Naive thymus-derived CD4-positive, alpha-beta T cell (primary cell): ENCODE measurements around the gene TAGAP. TPM values are rescaled to one million over a fixed set of nuclear protein-coding genes. Genes with fewer than 3 reads are reported as not detected.

Source experiments
- ATAC-seq: fragments of 150-1000 bp; cut with Tn5 transposase; 2 replicates; pipeline ENCODE4 v1.10.0; 2021; ENCODE audit warnings: mild to moderate bottlenecking, moderate library complexity
- CTCF ChIA-PET: fragments of 350-600 bp; sonication (Branson Sonifier 250); formaldehyde crosslinking; loops from one replicate; lab custom pipeline; 2021; ENCODE audit warnings: antibody characterized with exemption; lab: Charles Lee
- POLR2A ChIA-PET: fragments of 350-600 bp; sonication (Branson Sonifier 250); formaldehyde crosslinking; loops from one replicate; lab custom pipeline; 2021; ENCODE audit warnings: antibody characterized with exemption, inconsistent platforms; lab: Charles Lee
- DNase-seq, 9 donors: peaks; one replicate each; pipeline versions ENCODE4 v3.0.0 to v3.0.0-alpha.2; 2020 to 2022; ENCODE audit warnings: mixed read lengths in 1 of 9
- H3K27ac ChIP-seq: one replicate; pipeline ENCODE4 v1.7.0; 2013; ENCODE audit warnings: mild to moderate bottlenecking, low read depth, low read length, moderate library complexity
- H3K27me3 ChIP-seq, 2 donors: one replicate each; pipeline ENCODE4 v1.7.0; 2013; ENCODE audit warnings: low read length in 2 of 2, mild to moderate bottlenecking in 2 of 2, moderate library complexity in 2 of 2; ENCODE audit not compliant: control insufficient read depth in 2 of 2, insufficient read depth in 2 of 2
- H3K36me3 ChIP-seq, 3 experiments: 1 replicate in 2 of 3; 2 replicates in 1 of 3; pipeline ENCODE4 v1.7.0; 2013; ENCODE audit warnings: low read length in 3 of 3, mild to moderate bottlenecking in 3 of 3, moderate library complexity in 1 of 3; ENCODE audit not compliant: insufficient read depth in 3 of 3, control insufficient read depth in 2 of 3
- H3K4me1 ChIP-seq, 2 donors: one replicate each; pipeline ENCODE4 v1.7.0; 2013; ENCODE audit warnings: low read length in 2 of 2, mild to moderate bottlenecking in 2 of 2, moderate library complexity in 1 of 2; ENCODE audit not compliant: control insufficient read depth in 2 of 2, insufficient read depth in 2 of 2
- H3K4me3 ChIP-seq: 2 replicates; pipeline ENCODE4 v1.7.0; 2013; ENCODE audit warnings: mild to moderate bottlenecking, low read length
- H3K9me3 ChIP-seq, 3 experiments: 1 replicate in 2 of 3; 2 replicates in 1 of 3; pipeline ENCODE4 v1.7.0; 2013; ENCODE audit warnings: low read length in 3 of 3; ENCODE audit not compliant: control insufficient read depth in 2 of 3
- H3K27ac Mint-ChIP-seq, 9 donors: one replicate each; pipeline ENCODE4 v1.8.0; 2020 to 2022; ENCODE audit warnings: mixed read lengths in 9 of 9, mild to moderate bottlenecking in 8 of 9, moderate library complexity in 5 of 9, inconsistent platforms in 2 of 9
- H3K27me3 Mint-ChIP-seq, 5 donors: one replicate each; pipeline ENCODE4 v1.8.0; 2021 to 2022; ENCODE audit warnings: mixed read lengths in 5 of 5, mild to moderate bottlenecking in 1 of 5
- H3K36me3 Mint-ChIP-seq, 5 donors: one replicate each; pipeline ENCODE4 v1.8.0; 2020 to 2022; ENCODE audit warnings: mixed read lengths in 5 of 5, mild to moderate bottlenecking in 3 of 5, inconsistent platforms in 1 of 5
- H3K4me1 Mint-ChIP-seq, 7 donors: one replicate each; pipeline ENCODE4 v1.8.0; 2020 to 2022; ENCODE audit warnings: mixed read lengths in 7 of 7, mild to moderate bottlenecking in 3 of 7, inconsistent platforms in 1 of 7
- H3K4me3 Mint-ChIP-seq, 10 donors: one replicate each; pipeline ENCODE4 v1.8.0; 2020 to 2022; ENCODE audit warnings: mild to moderate bottlenecking in 10 of 10, mixed read lengths in 10 of 10, moderate library complexity in 6 of 10, inconsistent platforms in 2 of 10
- H3K9me3 Mint-ChIP-seq, 11 donors: one replicate each; pipeline ENCODE4 v1.8.0; 2020 to 2022; ENCODE audit warnings: mixed read lengths in 11 of 11, mild to moderate bottlenecking in 4 of 11, inconsistent platforms in 1 of 11, moderate library complexity in 1 of 11
- intact Hi-C, 2 donors: fragments of 100-400 bp; cut with micrococcal nuclease; formaldehyde crosslinking; loops; one replicate each; pipeline ENCODE4 v1.15.1; 2023
- polyA plus RNA-seq, 2 donors: library from polyadenylated mRNA; unstranded; fragments of 300-500 nt; fragmentation: Illumina TruSeq; gene quantifications; one replicate each; pipeline ENCODE4 v1.2.3, GENCODE V29; 2021
- total RNA-seq, 6 experiments: library from RNA in 5 of 6; stranded (reverse) in 5 of 6; gene quantifications; 1 replicate in 5 of 6; 2 replicates in 1 of 6; pipeline ENCODE4 v1.2.3 and lab custom pipeline; 2021 to 2026

Gene TAGAP
- total and polyA plus RNA-seq, 7 experiments from 2014 or later, result 53.5 to 222 (median 151) TPM

GRCh38 chr6:159066483-159066882 is 21.7 kb upstream of the TAGAP start:
- no peak overlapping the region for H3K27ac ChIP-seq
- peaks cover 44 to 45% of the 10 kb centered on the region in 2 donors for H3K4me1 ChIP-seq
- Mint-ChIP-seq H3K27ac (peak overlapping the region in 7 of 9 donors; percentile 26 to 99 (median 59)), H3K4me1 (peaks cover 53 to 71% (median 56%) of the 10 kb centered on the region in 7 donors), H3K9me3 (peaks cover 0 to 3% (median 0%) of the 10 kb centered on the region in 11 donors), H3K27me3 (peaks cover 0 to 1% (median 0%) of the 10 kb centered on the region in 5 donors), H3K4me3 (peak overlapping the region in 2 of 10 donors; percentile 36 to 55), H3K36me3 (peaks cover 0 to 17% (median 0%) of the 10 kb centered on the region in 5 donors)
- no peaks in the 10 kb centered on the region for H3K36me3 ChIP-seq
- DNase-seq, result no peak
- no peaks in the 10 kb centered on the region for H3K9me3 ChIP-seq
- H3K27me3 ChIP-seq, result no peaks in the 10 kb centered on the region
- ATAC-seq, result no peak
- intact Hi-C loops, result no loop called here
- CTCF ChIA-PET, result no interaction called here
- POLR2A ChIA-PET, result interaction anchor here (2.3 to 9.2 kb wide), 4 partner anchors 7 to 29 kb away, joined by 11 to 148 read pairs (median 52); partner anchors contain the start of gene TAGAP
- H3K4me3 ChIP-seq, result no peak overlapping the region

- H3K9me3 ChIP-seq, result no peaks in the 10 kb centered on the region
- H3K27ac ChIP-seq, result no peak overlapping the region
- peaks cover 51% of the 10 kb centered on the region in 2 donors for H3K4me1 ChIP-seq
- no peak overlapping the region for H3K4me3 ChIP-seq
- Mint-ChIP-seq H3K4me1 (peaks cover 59 to 77% (median 62%) of the 10 kb centered on the region in 7 donors), H3K27ac (peak overlapping the region in 8 of 9 donors; percentile 89 to 99 (median 98)), H3K4me3 (peak overlapping the region in 7 of 10 donors; percentile 7 to 84 (median 64)), H3K9me3 (peaks cover 0 to 3% (median 0%) of the 10 kb centered on the region in 11 donors), H3K36me3 (peaks cover 0 to 20% (median 0%) of the 10 kb centered on the region in 5 donors), H3K27me3 (peaks cover 0 to 1% (median 0%) of the 10 kb centered on the region in 5 donors)
- no peak for DNase-seq
- POLR2A ChIA-PET, result interaction anchor here (1.0 to 9.2 kb wide), 10 partner anchors 8 to 33 kb away, joined by 3 to 148 read pairs (median 9); partner anchors contain the start of gene TAGAP
- CTCF ChIA-PET, result interaction anchor here (0.8 to 1.9 kb wide), 5 partner anchors 10 to 41 kb away, joined by 3 to 9 read pairs (median 3); partner anchors contain the start of gene TAGAP
- H3K36me3 ChIP-seq, result no peaks in the 10 kb centered on the region
- intact Hi-C loops, result no loop called here
- H3K27me3 ChIP-seq, result no peaks in the 10 kb centered on the region
- ATAC-seq, result no peak
Observed at GRCh38 chr6:159065759-159066329, 21.1 kb upstream of the TAGAP start.

- H3K27ac ChIP-seq, result peak overlapping the region; percentile 79
- intact Hi-C loops, result no loop called here
- no peaks in the 10 kb centered on the region for H3K9me3 ChIP-seq
- H3K4me1 Mint-ChIP-seq, result peaks cover 60 to 85% (median 69%) of the 10 kb centered on the region in 7 donors
- peaks cover 0 to 1% (median 0%) of the 10 kb centered on the region in 5 donors for H3K27me3 Mint-ChIP-seq
- H3K27ac Mint-ChIP-seq, result peak overlapping the region; percentile 96 to 99 (median 98)
- CTCF ChIA-PET, result interaction anchor here (0.8 to 3.1 kb wide), 8 partner anchors 9 to 47 kb away, joined by 3 to 9 read pairs (median 4); partner anchors contain the start of gene TAGAP
- no peak for DNase-seq
- H3K27me3 ChIP-seq, result no peaks in the 10 kb centered on the region
- no peaks in the 10 kb centered on the region for H3K36me3 ChIP-seq
- peaks cover 51 to 52% of the 10 kb centered on the region in 2 donors for H3K4me1 ChIP-seq
- ATAC-seq, result no peak
- H3K4me3 ChIP-seq, result peak overlapping the region; percentile 1
- peak overlapping the region; percentile 33 to 84 (median 74) for H3K4me3 Mint-ChIP-seq
- peaks cover 0 to 3% (median 0%) of the 10 kb centered on the region in 11 donors for H3K9me3 Mint-ChIP-seq
- POLR2A ChIA-PET, result interaction anchor here (0.8 to 9.2 kb wide), 12 partner anchors 8 to 45 kb away, joined by 3 to 148 read pairs (median 9); partner anchors contain the start of gene TAGAP
- peaks cover 0 to 20% (median 0%) of the 10 kb centered on the region in 5 donors for H3K36me3 Mint-ChIP-seq
Observed at GRCh38 chr6:159065091-159065490, 20.3 kb upstream of the TAGAP start.

GRCh38 chr6:159064477-159064876 is 19.7 kb upstream of the TAGAP start:
- Histone ChIP-seq H3K9me3 (no peaks in the 10 kb centered on the region), H3K4me3 (peak overlapping the region; percentile 1), H3K36me3 (no peaks in the 10 kb centered on the region), H3K27me3 (no peaks in the 10 kb centered on the region), H3K27ac (peak overlapping the region; percentile 79), H3K4me1 (peaks cover 51 to 52% of the 10 kb centered on the region in 2 donors)
- POLR2A ChIA-PET, result interaction anchor here (0.8 to 9.2 kb wide), 11 partner anchors 8 to 46 kb away, joined by 3 to 148 read pairs (median 11); partner anchors contain the start of gene TAGAP
- ATAC-seq (no peak), DNase-seq (peak in 1 of 9 donors; percentile 17)
- H3K4me3 Mint-ChIP-seq, result peak overlapping the region; percentile 33 to 84 (median 74)
- intact Hi-C loops, result loop anchor here in 1 of 2 donors (5.0 kb wide), 1 partner anchor 412 kb away; the partner anchor contains the start of gene SYTL3
- CTCF ChIA-PET, result interaction anchor here (0.8 to 3.1 kb wide), 9 partner anchors 8 to 46 kb away, joined by 3 to 17 read pairs (median 4); partner anchors contain the start of gene TAGAP
- H3K27ac Mint-ChIP-seq, result peak overlapping the region; percentile 96 to 99 (median 98)
- H3K4me1 Mint-ChIP-seq, result peaks cover 63 to 89% (median 75%) of the 10 kb centered on the region in 7 donors
- H3K9me3 Mint-ChIP-seq, result peaks cover 0 to 3% (median 0%) of the 10 kb centered on the region in 11 donors
- peaks cover 0 to 1% (median 0%) of the 10 kb centered on the region in 5 donors for H3K27me3 Mint-ChIP-seq
- peaks cover 0 to 20% (median 0%) of the 10 kb centered on the region in 5 donors for H3K36me3 Mint-ChIP-seq

- no peaks in the 10 kb centered on the region for H3K36me3 ChIP-seq
- H3K27ac Mint-ChIP-seq, result peak overlapping the region; percentile 96 to 99 (median 98)
- DNase-seq, result no peak
- H3K4me3 Mint-ChIP-seq, result peak overlapping the region; percentile 7 to 84 (median 68)
- peaks cover 0 to 18% (median 0%) of the 10 kb centered on the region in 5 donors for H3K36me3 Mint-ChIP-seq
- peak overlapping the region; percentile 14 for H3K4me3 ChIP-seq
- no peaks in the 10 kb centered on the region for H3K27me3 Mint-ChIP-seq
- intact Hi-C loops, result loop anchor here (2.0 to 5.0 kb wide), 3 partner anchors 17 to 411 kb away; partner anchors contain the start of gene SYTL3 (in 1 of the 2)
- H3K4me1 ChIP-seq, result peaks cover 51 to 52% of the 10 kb centered on the region in 2 donors
- ChIA-PET POLR2A (interaction anchor here (0.5 to 9.2 kb wide), 13 partner anchors 10 to 1190 kb away, joined by 3 to 148 read pairs (median 6); partner anchors contain the start of gene TAGAP), CTCF (interaction anchor here (0.5 to 3.1 kb wide), 9 partner anchors 13 to 1581 kb away, joined by 3 to 21 read pairs (median 6); partner anchors contain the start of gene TAGAP)
- H3K4me1 Mint-ChIP-seq, result peaks cover 61 to 90% (median 81%) of the 10 kb centered on the region in 7 donors
- no peaks in the 10 kb centered on the region for H3K27me3 ChIP-seq
- H3K27ac ChIP-seq, result peak overlapping the region; percentile 79
- H3K9me3 Mint-ChIP-seq, result peaks cover 0 to 3% (median 0%) of the 10 kb centered on the region in 11 donors
- no peak for ATAC-seq
- H3K9me3 ChIP-seq, result no peaks in the 10 kb centered on the region
Observed at GRCh38 chr6:159063549-159063948, 18.8 kb upstream of the TAGAP start.

GRCh38 chr6:159062976-159063375 is 18.2 kb upstream of the TAGAP start:
- ATAC-seq (peak; percentile 28), DNase-seq (no peak)
- peak overlapping the region; percentile 96 to 99 (median 98) for H3K27ac Mint-ChIP-seq
- no peaks in the 10 kb centered on the region for H3K36me3 ChIP-seq
- peaks cover 51 to 52% of the 10 kb centered on the region in 2 donors for H3K4me1 ChIP-seq
- POLR2A ChIA-PET, result interaction anchor here (0.5 to 9.2 kb wide), 18 partner anchors 11 to 1189 kb away, joined by 3 to 148 read pairs (median 5); partner anchors contain the start of gene TAGAP
- H3K9me3 Mint-ChIP-seq, result peaks cover 0 to 3% (median 0%) of the 10 kb centered on the region in 11 donors
- CTCF ChIA-PET, result interaction anchor here (0.5 to 3.1 kb wide), 13 partner anchors 9 to 1580 kb away, joined by 3 to 21 read pairs (median 5); partner anchors contain the start of gene TAGAP
- intact Hi-C loops, result loop anchor here (1.0 to 5.0 kb wide), 7 partner anchors 18 to 411 kb away; partner anchors contain the start of gene SYTL3 (in 1 of the 2)
- peak overlapping the region; percentile 14 for H3K4me3 ChIP-seq
- peak overlapping the region; percentile 79 for H3K27ac ChIP-seq
- no peaks in the 10 kb centered on the region for H3K27me3 Mint-ChIP-seq
- H3K4me3 Mint-ChIP-seq, result peak overlapping the region; percentile 66 to 84 (median 74)
- H3K36me3 Mint-ChIP-seq, result peaks cover 0 to 17% (median 0%) of the 10 kb centered on the region in 5 donors
- H3K4me1 Mint-ChIP-seq, result peaks cover 61 to 87% (median 82%) of the 10 kb centered on the region in 7 donors
- no peaks in the 10 kb centered on the region for H3K9me3 ChIP-seq
- H3K27me3 ChIP-seq, result no peaks in the 10 kb centered on the region
